Measurements from ENCODE around the gene STXBP6.

The STXBP6 gene

GRCh38 chr14:25049568-25050268, at the start of gene STXBP6:
Gene STXBP6, minus strand, starts transcription at chr14:25050147. Its CDS starts 75,329 bp downstream, at chr14:24974818.
- DNase-seq = no peak

- no peak for DNase-seq
These were observed 47.2 kb upstream of the STXBP6 start for GRCh38 chr14:25097120-25097519.

- DNase-seq = no peak
These were observed 45.9 kb upstream of the STXBP6 start for GRCh38 chr14:25095736-25096437.

DNA sequence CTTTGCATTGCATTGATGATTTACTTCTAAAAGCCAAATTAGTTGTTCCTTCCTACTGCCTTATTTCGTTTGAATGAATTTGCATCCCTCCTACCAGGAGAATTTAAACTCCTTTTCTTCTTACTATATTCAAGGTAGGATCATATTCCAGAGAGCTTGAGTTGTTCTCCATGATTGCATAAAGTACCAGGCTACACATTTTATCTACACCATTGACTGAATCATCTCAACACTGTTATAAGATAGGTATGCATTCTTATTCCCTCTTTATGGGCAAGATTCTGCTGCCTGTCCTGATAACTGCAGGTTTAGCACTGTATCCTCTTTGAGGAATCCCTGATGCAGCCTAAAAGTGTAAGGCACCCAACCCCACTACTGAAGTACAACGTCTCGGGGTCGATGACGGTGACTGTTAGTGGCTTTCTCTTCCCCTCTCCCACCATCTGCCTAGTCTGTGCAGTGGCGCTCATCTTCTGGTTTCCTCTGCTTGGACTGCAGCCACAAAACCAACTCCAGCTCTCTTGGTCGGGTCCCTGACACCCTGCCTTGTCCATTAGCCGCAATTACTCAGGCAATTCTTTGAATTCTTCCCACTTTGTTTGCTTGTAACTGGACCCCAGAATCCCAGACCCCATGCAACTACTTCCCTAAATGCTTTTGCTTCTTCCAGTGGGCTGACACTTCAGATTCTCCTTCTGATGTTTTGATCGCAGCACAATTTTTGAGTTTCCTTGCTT, 44.4 kb upstream of the STXBP6 start:
- no peak for DNase-seq

DNA sequence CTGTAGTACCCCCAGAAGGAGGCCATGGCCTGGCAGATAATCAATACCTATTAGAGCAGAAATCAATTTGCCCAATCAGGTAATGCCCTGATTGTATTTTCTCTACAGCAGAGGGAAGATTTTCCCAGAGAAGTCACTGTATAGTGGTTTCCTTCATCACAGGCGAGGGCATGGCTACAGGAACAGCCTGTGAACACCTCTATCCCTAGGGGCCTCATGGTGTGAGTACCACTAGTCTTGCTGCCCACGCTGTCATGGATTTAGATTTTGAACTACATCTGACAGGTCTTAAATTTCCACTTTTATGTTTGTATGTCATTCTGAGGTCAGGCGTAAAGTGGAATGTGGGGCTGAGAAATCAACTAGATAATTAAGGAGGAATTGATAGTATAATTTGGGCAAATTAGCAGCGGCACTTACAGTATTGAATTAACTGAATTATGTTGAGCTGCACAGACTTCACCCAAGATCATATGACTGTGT, 42.4 kb upstream of the STXBP6 start:
- DNase-seq = no peak

GRCh38 chr14:25090716-25091454, 40.9 kb upstream of the STXBP6 start:
- no peak for DNase-seq

DNA sequence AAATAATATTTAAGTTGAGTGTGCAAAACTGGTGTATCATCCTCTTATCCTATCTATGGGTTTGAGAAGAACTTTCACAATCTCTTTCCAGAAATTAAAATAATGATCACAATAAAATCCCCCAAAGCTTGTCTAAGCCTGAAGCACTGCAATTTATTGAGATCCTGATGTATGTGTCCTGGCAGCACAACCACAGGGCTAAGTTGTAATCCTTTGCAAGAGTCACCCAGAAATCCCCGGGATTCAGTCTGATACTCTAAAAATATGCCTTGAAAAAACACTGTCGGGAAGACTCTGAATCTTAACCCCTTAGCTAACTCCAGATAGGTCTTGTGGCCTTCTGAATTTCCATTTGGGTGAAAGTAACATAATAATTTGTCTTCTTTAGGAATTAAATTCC, 40.3 kb upstream of the STXBP6 start:
- no peak for DNase-seq

- DNase-seq = no peak
These were observed 39.5 kb upstream of the STXBP6 start for GRCh38 chr14:25089496-25089895.

DNA sequence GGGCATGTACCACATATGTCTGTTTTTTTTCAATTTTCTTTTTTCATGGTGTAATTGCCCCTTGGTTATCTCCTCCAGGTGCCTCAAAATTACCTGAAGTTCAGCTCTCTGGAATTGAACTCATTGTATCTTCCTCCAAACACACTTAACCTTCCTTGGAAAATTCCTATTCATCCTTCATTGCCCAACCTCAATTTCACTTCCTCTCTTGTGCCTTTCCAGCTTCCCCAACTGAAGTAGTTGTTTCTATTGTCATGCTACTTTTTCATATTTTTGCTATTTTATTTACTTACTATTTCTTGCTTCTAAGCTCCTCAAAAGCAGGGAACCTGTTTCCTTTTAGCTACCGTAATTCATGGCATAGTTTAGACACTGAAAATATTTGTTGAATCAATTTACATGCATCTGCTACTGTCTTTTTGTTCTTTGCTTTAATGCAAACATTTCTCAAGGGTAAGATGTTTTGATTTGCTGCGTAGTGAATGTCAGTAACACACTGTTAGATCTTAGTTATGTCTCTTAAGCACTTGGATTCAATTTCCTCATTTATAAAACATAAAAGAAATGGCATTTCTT, 37.0 kb upstream of the STXBP6 start:
- no peak for DNase-seq

GRCh38 chr14:25086081-25086480, 36.1 kb upstream of the STXBP6 start:
- no peak for DNase-seq

- no peak for DNase-seq
These were observed 30.7 kb upstream of the STXBP6 start for GRCh38 chr14:25080682-25081081.

GRCh38 chr14:25079311-25079710, 29.4 kb upstream of the STXBP6 start:
- no peak for DNase-seq

DNA sequence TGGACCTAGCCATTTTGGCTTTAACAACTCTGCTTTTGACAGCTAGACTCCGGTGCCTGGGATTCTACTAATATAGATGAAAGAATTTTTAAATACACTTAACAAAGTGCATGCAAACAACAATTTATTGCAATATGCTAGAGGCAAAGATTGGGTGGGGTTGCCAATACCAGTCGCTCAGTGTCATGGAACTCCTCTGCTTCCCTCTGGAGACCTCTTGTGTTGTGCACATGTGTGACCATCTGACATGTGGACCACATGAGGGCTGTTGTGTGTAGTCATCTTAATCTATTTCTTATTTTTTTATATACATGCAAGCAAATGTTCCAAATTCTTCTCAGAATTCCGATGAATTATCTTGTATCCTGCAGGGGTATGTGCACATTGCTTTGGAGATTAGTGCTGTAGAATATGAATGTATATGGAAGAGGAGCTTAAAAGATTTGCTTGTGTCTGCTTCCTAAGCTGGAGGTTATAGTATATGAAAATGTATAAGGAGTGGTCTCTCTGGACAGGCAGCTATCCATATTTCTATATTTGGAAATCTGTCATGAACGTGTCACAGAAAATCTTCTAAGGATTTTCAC, 24.2 kb upstream of the STXBP6 start:
- DNase-seq = no peak

DNA sequence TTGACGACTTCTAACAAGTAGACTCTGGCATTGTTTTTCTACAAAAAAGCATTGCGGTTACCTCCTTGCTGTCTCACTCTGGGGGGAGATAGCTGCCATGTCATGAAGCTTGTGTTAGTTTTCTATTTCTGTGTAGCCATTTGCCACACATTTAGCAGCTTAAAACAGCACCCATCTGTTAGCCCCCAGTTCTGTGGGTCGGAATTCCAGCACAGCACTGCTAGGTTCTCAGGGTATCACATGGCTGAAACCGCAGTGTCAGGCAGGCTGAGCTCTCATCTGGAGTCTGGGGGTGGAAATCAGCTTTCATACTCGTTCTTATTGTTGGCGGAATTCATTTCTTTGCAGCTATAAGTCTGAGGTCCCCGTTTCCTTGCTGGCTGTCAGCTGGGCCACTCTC, 19.9 kb upstream of the STXBP6 start:
- DNase-seq = no peak

DNA sequence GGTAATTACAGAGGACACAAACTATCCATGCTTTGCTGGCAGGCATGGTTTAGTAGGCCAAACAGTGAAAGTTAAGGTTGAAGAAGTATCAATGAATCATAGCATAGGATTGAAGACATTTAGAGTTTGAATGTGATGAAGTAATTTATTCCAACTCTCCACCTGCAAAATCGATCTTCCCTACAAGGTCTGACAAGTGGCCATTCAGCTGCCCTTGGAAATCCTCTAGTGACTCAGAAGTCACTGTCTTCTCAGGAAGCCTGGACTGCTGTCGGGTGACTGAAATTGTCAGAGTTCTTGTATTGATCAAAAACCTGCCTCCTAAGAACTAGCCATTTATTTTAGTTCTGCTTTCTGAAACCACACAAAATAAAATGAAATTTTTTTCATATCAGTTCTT, 17.7 kb upstream of the STXBP6 start:
- DNase-seq = no peak

DNA sequence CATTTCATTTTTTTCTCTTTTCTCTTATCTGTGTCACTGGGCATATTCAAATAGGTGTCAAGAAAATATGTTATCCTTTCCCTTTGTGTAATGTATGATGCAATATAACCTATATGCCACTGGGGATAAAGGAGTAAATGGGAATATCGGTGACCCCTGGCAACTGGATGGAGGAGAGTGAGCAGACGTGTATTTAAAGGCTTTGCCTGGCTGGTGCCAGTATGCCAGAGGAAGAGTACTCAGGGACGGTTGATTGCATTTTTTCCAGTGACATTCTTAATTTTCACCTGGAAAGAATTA, 12.0 kb upstream of the STXBP6 start:
- DNase-seq = no peak

GRCh38 chr14:25056688-25057078, 6.7 kb upstream of the STXBP6 start:
- no peak for DNase-seq

DNA sequence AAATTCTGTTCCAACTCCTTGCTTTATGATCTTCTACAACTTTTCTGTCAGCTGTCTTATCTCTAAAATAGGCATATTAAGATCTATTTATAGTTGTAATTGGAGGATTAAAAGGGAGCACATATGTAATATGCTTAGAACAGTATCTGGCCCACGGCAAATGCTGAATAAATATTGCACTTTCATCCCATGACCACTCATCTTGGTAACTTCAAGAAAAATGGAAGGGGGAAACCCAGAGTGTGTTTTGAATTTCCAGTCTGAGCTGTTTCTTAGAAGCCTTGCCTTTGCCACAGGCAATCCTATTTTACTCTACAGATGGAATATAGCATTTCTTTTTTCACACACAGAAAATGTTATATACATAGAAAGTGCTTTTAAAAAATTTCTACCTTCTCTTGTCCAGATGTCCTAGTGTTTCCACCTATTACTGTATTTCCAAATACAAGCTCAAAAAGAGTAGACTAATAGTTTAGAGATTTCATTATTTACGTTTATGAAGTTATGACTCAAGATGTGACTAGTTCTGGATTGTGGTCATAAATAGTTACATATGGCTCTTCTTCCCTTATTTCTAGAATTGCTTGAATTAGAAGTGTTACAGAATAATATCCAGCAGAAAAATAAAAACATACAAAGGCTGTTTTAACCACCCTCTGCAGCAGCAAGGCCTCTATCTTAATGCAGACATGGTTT, 6.2 kb upstream of the STXBP6 start:
- no peak for DNase-seq

GRCh38 chr14:25055005-25055404, 5.1 kb upstream of the STXBP6 start:
- DNase-seq = no peak

GRCh38 chr14:25053585-25053984, 3.6 kb upstream of the STXBP6 start:
- no peak for DNase-seq

DNA sequence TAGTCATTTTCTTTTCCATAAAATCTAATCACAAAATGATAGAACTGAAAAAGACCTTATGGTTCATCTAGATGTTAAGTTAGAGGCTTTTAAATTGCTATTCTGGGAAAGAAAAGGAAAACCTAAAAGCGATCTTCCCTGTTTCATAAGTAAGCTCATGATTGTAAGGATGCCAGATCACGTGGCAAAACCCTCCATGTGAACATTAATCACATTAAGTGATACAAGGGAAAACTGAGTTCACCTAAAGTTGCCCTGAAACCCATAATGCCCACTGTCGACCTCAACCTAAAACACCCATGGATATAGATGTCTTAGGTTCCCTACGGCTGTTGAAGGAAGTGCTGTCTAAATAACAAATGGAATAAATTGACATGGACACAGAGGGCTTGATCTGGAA, 3.0 kb upstream of the STXBP6 start:
- DNase-seq = no peak

GRCh38 chr14:25052385-25052784, 2.4 kb upstream of the STXBP6 start:
- DNase-seq = no peak

Data from activated CD4-positive, CD25-positive, alpha-beta regulatory T cell (primary cell).